Stimulated activated CD8-positive, alpha-beta memory T cell treated with anti-CD3 and anti-CD28 coated beads, Interleukin-7, amount 100 ng/mL, for 48 hours (primary cell): ENCODE measurements around the gene CHST11.
"Not testable (repeated sequence)": the region's sequence is repeated elsewhere in the genome, so short reads cannot be mapped to it uniquely, and the experiment has no call there.

Experiments used
- DNase-seq, 2 donors: peaks; one replicate each; pipeline ENCODE4 v3.0.0-alpha.2; 2020; ENCODE audit warnings: low read depth in 1 of 2; ENCODE audit errors: extremely low read depth in 1 of 2

CHST11 gene

GRCh38 chr12:104557488-104558195 lies 100.9 kb downstream of the CHST11 start:
- DNase-seq = no peak

- no peak for DNase-seq
Measured at GRCh38 chr12:104560881-104561280, 104.1 kb downstream of the CHST11 start.

- DNase-seq = no peak
Measured at GRCh38 chr12:104562763-104563162, 106.0 kb downstream of the CHST11 start.

GRCh38 chr12:104564662-104565061 lies 107.9 kb downstream of the CHST11 start:
- not testable (repeated sequence) for DNase-seq

DNA sequence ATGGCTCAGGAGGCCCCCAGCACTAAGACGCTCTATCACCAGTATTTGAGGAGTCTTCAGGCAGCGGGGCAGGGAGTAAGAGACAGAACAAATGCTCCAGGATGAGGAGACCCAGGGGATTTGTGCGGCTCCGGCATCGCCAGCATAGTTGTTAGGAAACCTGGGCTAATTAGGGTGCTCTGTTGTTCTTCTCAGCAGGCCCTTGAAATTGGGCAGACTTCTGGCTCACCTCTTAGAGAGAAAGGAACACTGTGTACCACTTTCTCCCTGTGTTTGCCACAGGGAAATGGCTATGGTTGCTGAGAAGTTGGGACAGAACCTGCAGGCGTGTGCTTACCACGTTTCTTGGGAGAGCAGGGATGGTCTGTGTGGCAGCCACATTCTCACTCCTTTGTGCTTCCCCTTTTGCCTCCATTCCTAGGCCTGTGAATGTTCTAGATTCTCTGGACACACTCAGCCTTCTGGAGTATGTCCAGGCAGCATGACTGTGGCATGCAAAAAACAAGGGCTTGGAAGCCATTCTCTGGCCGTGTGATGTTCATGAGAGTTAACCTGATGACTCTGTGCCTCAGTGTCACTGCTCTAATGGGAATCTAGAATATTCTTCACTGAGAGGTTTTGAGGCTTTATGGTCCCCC lies 109.0 kb downstream of the CHST11 start:
- DNase-seq = no peak

DNA sequence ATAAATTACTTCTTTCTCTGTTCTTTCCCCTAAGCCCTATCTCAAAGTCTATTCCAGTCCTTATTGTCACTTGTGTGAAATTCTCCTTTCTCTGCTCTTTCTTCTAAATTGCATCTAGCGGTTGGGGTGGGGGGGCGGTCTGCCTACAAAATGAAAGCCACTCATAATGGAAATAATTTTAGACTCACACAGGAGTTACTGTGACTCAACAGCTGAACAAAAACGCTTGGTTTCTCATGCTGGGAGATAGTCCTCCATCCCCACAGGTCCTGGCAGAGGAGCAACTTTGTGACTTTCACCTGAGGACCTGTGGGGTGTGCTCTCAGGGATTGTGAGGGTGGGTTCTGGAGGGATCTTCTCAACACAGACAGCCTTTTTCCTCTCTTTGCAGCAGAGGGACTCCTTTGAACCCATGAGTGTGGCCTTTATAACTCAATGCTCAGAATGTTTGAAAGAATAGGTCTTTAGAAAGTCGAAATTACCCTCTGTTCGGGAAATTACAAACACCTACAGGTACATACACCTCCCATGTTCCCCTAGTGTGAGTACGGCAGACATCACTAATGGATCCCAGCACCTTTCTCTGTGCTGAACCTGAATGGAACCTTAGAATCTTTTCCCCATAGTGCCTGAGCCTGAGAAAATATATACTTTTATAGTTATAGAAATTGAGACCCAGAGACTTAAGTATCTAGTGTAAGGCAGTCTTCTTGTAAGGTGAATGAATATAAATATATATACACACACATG lies 109.7 kb downstream of the CHST11 start:
- no peak for DNase-seq

- no peak for DNase-seq
Measured at GRCh38 chr12:104567832-104568486, 111.2 kb downstream of the CHST11 start.

DNA sequence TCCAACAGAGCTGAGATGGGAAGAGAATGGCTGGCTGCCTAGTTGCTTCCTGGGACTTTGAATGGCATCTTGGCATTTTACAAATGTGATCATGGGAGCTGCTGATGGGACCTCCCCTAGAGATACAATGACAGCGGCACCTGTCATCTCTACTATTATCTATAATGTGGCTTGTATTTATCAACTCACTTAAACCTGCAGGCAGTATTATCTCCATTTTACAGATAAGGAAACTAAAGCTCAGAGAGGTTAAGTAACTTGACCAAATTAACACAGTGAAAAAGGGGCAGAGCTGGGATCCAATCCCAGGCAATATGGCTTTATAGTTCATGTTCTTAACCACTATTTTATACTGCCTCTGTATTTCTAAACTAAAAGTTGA lies 111.7 kb downstream of the CHST11 start:
- no peak for DNase-seq

DNA sequence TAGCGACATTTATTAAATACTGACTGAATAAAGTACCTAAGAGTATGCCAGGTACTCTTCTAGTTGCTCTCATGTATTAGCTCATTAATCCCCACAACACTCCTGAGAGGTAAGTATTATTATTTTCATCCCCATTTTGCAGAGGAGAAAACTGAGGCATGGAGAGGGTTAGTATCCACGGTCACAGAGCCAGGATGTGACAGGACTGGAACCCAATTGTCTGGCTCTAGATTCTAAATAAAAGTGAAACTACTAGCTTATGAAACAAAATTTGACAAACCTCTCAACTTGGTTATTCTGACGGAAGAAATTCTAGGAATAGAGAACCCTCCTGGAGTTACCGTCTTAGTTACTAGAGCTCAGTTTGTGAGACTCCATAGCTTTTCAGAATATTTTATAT lies 112.2 kb downstream of the CHST11 start:
- no peak for DNase-seq

GRCh38 chr12:104569346-104570173 lies 112.8 kb downstream of the CHST11 start:
- DNase-seq = peak; percentile 38 to 55

DNA sequence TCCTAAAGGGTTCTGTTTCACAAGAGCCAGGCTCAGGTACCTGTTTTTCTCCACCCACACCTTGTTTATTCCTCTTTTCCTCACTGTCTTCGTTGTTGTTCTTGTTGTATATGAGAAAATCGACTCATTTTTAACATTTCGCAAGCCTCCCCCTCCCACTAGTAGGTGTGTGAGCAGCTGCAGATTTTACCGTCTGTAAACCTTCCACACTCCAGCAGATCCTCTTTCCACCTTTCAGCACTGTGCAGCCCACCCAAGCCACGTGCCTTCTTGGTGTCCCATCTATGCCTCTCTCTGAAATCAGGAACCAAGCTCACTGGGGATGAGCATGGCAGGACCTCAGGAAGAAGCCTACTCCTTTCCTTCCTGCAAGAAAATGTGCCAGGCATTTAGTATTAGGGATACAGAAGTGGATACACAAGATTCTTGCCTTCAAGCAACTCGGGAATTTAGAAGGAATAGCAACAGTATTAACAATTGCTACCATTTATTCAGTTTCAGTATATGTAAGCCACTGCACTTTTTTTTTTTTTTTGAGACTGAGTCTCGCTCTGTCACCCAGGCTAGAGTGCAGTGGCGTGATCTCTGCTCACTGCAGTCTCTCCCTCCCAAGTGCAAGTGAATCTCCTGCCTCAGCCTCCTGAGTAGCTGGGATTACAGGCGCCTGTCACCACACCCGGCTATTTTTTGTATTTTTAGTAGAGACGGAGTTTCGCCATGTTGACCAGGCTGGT lies 113.6 kb downstream of the CHST11 start:
- no peak for DNase-seq

- DNase-seq = no peak
Measured at GRCh38 chr12:104571328-104571727, 114.6 kb downstream of the CHST11 start.

DNA sequence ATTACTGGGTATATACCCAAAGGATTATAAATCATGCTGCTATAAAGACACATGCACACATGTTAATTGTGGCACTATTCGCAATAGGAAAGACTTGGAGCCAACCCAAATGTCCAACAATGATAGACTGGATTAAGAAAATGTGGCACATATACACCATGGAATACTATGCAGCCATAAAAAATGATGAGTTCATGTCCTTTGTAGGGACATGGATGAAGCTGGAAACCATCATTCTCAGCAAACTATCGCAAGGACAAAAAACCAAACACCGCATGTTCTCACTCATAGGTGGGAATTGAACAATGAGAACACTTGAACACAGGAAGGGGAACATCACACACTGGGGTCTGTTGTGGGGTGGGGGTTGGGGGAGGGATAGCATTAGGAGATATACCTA lies 117.6 kb downstream of the CHST11 start:
- not testable (repeated sequence) for DNase-seq

DNA sequence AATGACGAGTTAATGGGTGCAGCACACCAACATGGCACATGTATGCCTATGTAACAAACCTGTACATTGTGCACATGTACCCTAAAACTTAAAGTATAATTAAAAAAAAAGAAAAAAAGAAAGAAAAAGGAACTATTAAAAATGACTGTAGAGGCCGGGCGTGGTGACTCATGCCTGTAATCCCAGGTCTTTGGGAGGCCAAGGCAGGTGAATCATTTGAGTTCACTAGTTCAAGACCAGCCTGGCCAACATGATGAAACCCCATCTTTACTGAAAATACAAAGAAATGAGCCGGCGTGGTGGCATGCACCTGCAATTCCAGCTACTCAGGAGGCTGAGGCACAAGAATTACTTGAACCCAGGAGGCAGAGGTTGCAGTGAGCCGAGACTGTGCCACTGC lies 118.0 kb downstream of the CHST11 start:
- not testable (repeated sequence) for DNase-seq

DNA sequence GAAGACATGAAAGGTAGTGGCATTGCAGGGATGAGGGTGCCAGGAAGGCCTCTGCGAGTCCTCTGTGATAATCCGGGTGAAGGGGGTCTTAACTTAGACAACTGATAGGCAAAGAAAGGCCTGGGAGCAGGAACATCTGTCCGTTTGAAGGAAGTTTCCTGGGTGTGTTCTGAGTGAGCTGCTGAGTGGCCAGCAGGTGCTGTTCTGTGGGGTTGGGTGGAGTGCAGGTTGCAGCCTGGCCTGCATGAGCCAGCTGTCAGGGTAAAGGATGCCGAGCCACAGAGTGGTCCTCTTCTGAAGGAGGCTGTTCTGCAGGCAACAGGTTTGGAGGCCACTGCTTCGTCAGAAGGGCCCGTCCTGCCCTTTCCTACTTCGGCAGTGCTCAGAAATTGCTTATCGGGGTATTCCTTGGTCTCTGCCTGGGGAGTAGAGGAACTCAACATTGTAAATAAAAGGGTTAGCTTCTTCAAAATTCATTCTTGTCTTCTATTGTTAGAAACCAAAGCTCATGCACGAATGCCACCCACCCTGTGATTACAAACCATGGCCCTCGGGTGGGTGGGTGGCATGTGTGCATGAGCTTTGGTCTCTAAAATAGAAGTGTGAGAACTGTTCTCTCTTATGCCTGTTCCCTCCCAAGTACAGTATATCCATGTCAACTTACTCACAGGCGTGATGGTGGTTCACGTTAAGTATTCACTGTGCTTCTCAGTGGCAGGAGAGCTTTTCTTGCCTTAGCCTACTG lies 118.9 kb downstream of the CHST11 start:
- no peak for DNase-seq

GRCh38 chr12:104576187-104576778 lies 119.5 kb downstream of the CHST11 start:
- DNase-seq = no peak

- DNase-seq = no peak
Measured at GRCh38 chr12:104576980-104577580, 120.3 kb downstream of the CHST11 start.

- DNase-seq = no peak
Measured at GRCh38 chr12:104577581-104577981, 120.8 kb downstream of the CHST11 start.
